Vagina (tissue), 2 donors: ENCODE results near the gene NAT8L. TPM values are rescaled to one million over a fixed set of nuclear protein-coding genes. Genes with fewer than 3 reads are reported as not detected.

Source experiments
- DNase-seq, 2 donors: peaks; one replicate each; pipeline ENCODE4 v3.0.0-alpha.2; 2017; ENCODE audit errors: extremely low spot score in 2 of 2
- H3K27ac ChIP-seq: fragments of 200-600 bp; sonication (generic); one replicate; pipeline ENCODE4 v1.5.1; 2019
- H3K27me3 ChIP-seq: fragments of 200-600 bp; sonication (generic); one replicate; pipeline ENCODE4 v1.5.1; 2019
- H3K36me3 ChIP-seq, 2 donors: fragments of 200-600 bp; sonication (generic); one replicate each; pipeline ENCODE4 v1.5.1; 2017 to 2019
- H3K4me1 ChIP-seq: fragments of 200-600 bp; sonication (generic); one replicate; pipeline ENCODE4 v1.5.1; 2019
- H3K4me3 ChIP-seq, 2 donors: fragments of 200-600 bp; sonication (generic); 1 replicate in 1 of 2; 2 replicates in 1 of 2; pipeline ENCODE4 v1.5.1; 2016 to 2019
- H3K9me3 ChIP-seq: fragments of 200-600 bp; sonication (generic); one replicate; pipeline ENCODE4 v1.5.1; 2019
- CTCF ChIP-seq, 3 experiments: fragments of 450-650 bp in 2 of 3; fragments of 200-600 bp in 1 of 3; sonication (generic) in 1 of 3; IDR thresholded peaks; one replicate each; pipeline ENCODE4 v1.5.1; 2017 to 2019; ENCODE audit warnings: antibody characterized with exemption in 3 of 3, mild to moderate bottlenecking in 2 of 3, moderate library complexity in 2 of 3
- POLR2A ChIP-seq, 2 donors: fragments of 450-650 bp; IDR thresholded peaks; one replicate each; pipeline ENCODE4 v1.6.1; 2017; ENCODE audit warnings: antibody characterized with exemption in 2 of 2, mild to moderate bottlenecking in 2 of 2, moderate library complexity in 2 of 2
- POLR2AphosphoS5 ChIP-seq, 2 donors: sonication (generic); formaldehyde crosslinking; IDR thresholded peaks; one replicate each; pipeline ENCODE4 v1.9.0; 2017; ENCODE audit warnings: antibody characterized with exemption in 2 of 2, mild to moderate bottlenecking in 2 of 2, low read depth in 1 of 2; ENCODE audit not compliant: insufficient read depth in 1 of 2
- intact Hi-C: fragments of 100-400 bp; cut with DNase I; formaldehyde crosslinking; loops from one replicate; pipeline ENCODE4 v1.15.1; 2023
- total RNA-seq: library from RNA; depleted of rRNA; stranded (reverse); fragments of >200 nt; gene quantifications from one replicate; pipeline ENCODE4 v1.2.3, GENCODE V29; 2016

Gene NAT8L
- total RNA-seq, 1 donor from 2014 or later, result 1.7 TPM

GRCh38 chr4:2074588-2074987 is 15.5 kb downstream of the NAT8L start:
- H3K27me3 ChIP-seq, result no peaks in the 10 kb centered on the region
- no peaks in the 10 kb centered on the region for H3K9me3 ChIP-seq
- H3K27ac ChIP-seq, result no peak overlapping the region
- no peak for DNase-seq
- no peaks in the 10 kb centered on the region for H3K36me3 ChIP-seq
- intact Hi-C loops, result no loop called here
- no peaks in the 10 kb centered on the region for H3K4me1 ChIP-seq
- no peak overlapping the region for H3K4me3 ChIP-seq
- TF ChIP-seq CTCF (IDR thresholded peaks at IDR 0.05) (no peak), POLR2A (IDR thresholded peaks at IDR 0.05) (no peak), POLR2AphosphoS5 (IDR thresholded peaks at IDR 0.05; ENCODE audit: insufficient read depth in 1 of 2, low read depth in 1 of 2) (no peak)

- no peaks in the 10 kb centered on the region for H3K9me3 ChIP-seq
- no peaks in the 10 kb centered on the region for H3K27me3 ChIP-seq
- no peak overlapping the region for H3K4me3 ChIP-seq
- intact Hi-C loops, result no loop called here
- no peaks in the 10 kb centered on the region for H3K4me1 ChIP-seq
- no peaks in the 10 kb centered on the region for H3K36me3 ChIP-seq
- TF ChIP-seq CTCF (IDR thresholded peaks at IDR 0.05) (no peak), POLR2AphosphoS5 (IDR thresholded peaks at IDR 0.05; ENCODE audit: insufficient read depth in 1 of 2, low read depth in 1 of 2) (no peak), POLR2A (IDR thresholded peaks at IDR 0.05) (no peak)
- no peak for DNase-seq
- H3K27ac ChIP-seq, result no peak overlapping the region
These were observed 16.3 kb downstream of the NAT8L start for GRCh38 chr4:2075171-2075986.

GRCh38 chr4:2075987-2076907 is 17.1 kb downstream of the NAT8L start:
- intact Hi-C loops, result no loop called here
- H3K27ac ChIP-seq, result no peak overlapping the region
- no peaks in the 10 kb centered on the region for H3K4me1 ChIP-seq
- H3K36me3 ChIP-seq, result no peaks in the 10 kb centered on the region
- TF ChIP-seq POLR2AphosphoS5 (IDR thresholded peaks at IDR 0.05; ENCODE audit: insufficient read depth in 1 of 2, low read depth in 1 of 2) (no peak), CTCF (IDR thresholded peaks at IDR 0.05) (no peak), POLR2A (IDR thresholded peaks at IDR 0.05) (no peak)
- H3K4me3 ChIP-seq, result no peak overlapping the region
- H3K27me3 ChIP-seq, result no peaks in the 10 kb centered on the region
- DNase-seq, result no peak
- no peaks in the 10 kb centered on the region for H3K9me3 ChIP-seq

- DNase-seq, result no peak
- intact Hi-C loops, result no loop called here
These were observed 17.9 kb downstream of the NAT8L start for GRCh38 chr4:2076908-2077536.

More at GRCh38 chr4:2076908-2077536, 17.9 kb downstream of the NAT8L start:
- TF ChIP-seq POLR2AphosphoS5 (IDR thresholded peaks at IDR 0.05; ENCODE audit: insufficient read depth in 1 of 2, low read depth in 1 of 2) (no peak), CTCF (IDR thresholded peaks at IDR 0.05) (no peak), POLR2A (IDR thresholded peaks at IDR 0.05) (no peak)
- Histone ChIP-seq H3K9me3 (no peaks in the 10 kb centered on the region), H3K4me3 (no peak overlapping the region), H3K27me3 (no peaks in the 10 kb centered on the region), H3K4me1 (no peaks in the 10 kb centered on the region), H3K36me3 (no peaks in the 10 kb centered on the region), H3K27ac (no peak overlapping the region)
